GM18909 (cell line): ENCODE results near the gene PADI2.

Source experiments
- ATAC-seq: cut with Tn5 transposase; IDR thresholded peaks from one replicate; pipeline ENCODE4 v1.9.1; 2021; ENCODE audit warnings: mild to moderate bottlenecking; ENCODE audit not compliant: unreplicated experiment, poor library complexity

Gene PADI2

GRCh38 chr1:17119076-17119772 lies at the start of gene PADI2:
PADI2 (minus strand) TSS chr1:17119451; CDS start chr1:17119371, 80 bp downstream.
- ATAC-seq: no peak

DNA sequence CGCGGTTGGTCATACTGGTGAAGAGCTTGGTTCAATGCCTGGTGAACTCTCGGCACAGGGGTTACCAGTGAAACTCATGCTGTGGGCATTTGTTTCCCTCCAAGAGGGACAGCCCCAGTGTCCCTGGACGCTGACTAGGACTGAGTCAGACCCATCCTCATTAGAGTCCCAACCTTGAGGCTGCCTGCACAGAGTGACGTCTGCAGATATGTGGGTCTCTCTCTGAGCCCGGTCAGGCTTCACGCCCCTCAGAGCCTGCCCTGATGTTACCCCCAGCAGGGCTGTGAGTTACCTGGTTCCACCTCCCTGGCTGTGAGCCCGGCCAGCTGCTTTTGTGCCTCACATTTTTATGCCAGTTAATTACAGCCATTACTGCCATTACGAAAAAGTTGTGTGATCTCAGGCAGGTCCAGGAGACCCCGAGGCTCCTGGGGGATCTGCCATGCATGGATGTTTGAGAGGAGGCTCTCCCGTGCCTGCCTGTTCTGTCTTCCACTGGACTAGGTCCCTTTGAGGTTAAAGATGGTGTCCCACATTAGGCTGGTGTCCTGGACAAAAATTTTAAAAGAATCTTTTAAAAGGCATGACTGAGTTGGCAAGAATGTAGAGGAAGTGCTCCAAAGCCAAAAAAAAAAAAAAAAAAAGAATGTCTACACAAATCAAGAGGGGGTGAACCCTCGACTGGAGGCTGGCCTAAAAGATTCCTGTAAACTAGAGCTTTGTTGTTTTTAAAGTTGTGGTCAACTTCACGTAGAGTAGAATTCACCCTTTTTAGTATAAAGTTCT lies 49.0 kb upstream of the PADI2 start:
- no peak for ATAC-seq

GRCh38 chr1:17167786-17168090 lies 48.5 kb upstream of the PADI2 start:
- no peak for ATAC-seq

- no peak for ATAC-seq
These were observed 48.0 kb upstream of the PADI2 start for GRCh38 chr1:17167041-17167785.

GRCh38 chr1:17165823-17166222 lies 46.6 kb upstream of the PADI2 start:
- ATAC-seq: no peak

DNA sequence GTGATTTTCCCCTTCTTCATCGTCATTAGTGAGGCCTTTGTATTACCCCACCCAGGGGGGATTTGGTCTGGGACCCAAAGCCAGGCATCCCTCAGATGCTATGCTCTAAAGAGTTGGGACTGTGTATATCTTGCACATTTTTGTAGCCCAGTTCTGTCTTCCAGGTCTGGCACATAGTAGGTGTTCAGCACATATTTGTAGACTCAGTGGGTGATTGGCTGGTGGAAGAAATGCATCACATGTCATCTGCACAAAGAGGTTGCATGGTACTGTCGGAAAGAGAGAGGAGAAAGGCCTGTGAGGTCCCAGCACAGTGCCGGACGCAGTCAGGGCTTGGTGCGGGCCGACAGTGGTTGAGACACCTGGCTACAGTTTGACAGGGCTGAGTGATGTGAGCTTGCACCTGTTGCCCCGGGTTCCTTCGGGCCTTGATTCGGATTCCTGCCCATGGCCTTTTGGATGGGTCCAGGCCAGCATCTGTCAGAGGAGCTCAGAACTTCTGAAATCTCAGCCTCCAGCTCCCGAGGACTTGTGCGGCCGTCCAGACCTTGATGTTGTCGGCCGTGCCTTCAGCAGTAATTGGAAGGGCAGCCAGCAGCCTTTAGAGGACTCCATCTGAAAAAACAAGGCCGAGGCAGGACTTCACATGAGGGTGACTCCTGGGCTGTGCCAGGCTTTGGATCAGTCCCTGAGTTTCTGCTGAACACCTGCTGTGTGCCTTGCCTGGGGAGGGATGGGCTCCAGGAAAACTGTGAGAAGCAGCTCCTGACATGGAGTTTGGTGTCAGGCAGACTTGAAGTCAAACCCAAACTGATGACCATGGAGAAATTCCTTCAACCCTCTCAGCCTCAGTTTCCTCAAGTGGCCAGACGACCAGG lies 44.8 kb upstream of the PADI2 start:
- no peak for ATAC-seq

- no peak for ATAC-seq
These were observed 44.1 kb upstream of the PADI2 start for GRCh38 chr1:17163371-17163770.

DNA sequence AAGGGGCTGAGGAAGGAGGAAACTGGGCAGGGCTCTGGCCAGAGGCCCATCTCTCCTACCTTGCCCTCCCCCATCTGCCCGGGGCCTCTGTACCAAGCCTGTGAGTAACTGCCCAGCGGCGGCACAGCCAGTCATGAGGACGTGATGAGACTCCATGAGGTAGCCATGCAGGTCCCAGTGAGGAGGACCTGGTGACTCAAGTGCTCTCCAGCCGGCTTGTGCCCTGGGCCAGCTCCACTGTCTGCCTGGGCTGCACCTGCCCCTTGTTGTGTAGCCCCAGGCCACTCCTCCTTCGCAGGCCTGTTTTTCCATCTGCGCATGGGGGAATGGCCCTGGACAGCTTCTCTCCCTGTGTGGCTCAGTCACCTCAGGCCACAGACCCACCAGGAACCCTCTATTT lies 43.7 kb upstream of the PADI2 start:
- ATAC-seq: no peak

DNA sequence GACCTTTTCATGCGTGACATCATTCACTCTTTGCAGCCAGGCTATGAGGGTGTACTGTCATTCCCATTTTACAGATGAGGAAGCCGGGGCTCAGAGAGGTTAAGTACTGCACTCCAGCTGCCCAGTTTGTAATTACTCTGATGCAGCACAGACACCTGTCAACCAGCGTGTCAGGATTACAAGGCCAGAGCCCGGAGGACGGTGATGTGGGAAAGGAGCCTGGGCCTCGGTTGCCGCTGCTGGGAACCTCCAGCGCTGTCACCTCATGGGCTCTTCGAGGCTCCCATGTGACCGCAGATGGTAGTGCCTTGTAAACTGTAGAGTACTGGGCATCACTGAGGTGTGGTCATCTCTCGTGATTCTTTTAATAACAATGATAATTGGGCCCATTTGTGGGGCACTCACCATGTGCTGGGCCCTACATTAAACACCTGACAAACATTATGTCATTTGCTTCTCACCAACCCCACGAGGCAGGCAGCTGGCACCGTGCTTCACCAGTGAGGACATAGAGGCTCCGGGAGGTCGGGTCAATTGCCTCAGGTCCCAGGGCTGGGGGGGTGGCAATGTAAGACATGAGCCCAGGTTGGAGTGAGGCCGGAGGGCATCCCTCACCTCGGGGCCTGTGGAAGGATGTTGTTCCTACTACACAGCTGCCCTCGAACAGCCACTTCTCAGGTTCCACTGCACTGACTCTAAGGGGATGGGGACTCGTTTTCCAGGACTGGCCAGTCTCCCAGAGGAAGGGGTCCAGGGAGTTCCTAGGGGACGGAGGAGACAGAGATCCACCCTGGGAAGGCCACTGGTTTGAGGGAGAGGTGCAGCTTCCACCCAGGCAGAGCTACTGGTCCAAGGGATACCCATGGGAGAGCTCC lies 42.9 kb upstream of the PADI2 start:
- no peak for ATAC-seq

DNA sequence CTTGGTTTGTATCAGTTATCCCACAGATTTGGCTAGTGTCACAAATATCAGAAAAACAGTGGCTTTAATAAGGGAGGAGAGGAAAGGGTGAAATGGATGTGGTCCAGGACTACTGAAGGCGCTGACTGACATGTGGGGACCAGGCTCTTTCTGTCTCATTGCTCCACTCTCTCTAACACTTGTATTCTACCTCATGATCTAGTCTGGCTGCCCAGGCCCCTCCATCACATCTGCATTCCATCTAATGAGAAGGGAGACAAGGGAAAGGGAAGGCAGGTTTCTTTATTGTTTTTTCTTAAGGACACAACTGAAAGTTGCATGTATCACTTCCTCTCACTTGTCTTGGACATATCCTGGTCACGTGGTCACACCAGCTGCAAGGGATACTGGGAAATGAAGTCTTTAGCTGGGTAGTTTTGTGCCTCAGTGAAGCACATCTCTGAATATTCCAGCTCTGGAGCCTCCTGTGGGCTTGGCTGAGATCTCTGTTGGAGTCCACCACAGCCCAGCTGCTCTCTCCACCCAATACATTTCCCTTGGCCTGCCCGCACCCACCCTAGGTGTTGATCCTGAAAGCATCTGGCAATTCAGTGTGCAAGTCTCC lies 42.0 kb upstream of the PADI2 start:
- ATAC-seq: no peak

- no peak for ATAC-seq
These were observed 39.7 kb upstream of the PADI2 start for GRCh38 chr1:17158961-17159360.

DNA sequence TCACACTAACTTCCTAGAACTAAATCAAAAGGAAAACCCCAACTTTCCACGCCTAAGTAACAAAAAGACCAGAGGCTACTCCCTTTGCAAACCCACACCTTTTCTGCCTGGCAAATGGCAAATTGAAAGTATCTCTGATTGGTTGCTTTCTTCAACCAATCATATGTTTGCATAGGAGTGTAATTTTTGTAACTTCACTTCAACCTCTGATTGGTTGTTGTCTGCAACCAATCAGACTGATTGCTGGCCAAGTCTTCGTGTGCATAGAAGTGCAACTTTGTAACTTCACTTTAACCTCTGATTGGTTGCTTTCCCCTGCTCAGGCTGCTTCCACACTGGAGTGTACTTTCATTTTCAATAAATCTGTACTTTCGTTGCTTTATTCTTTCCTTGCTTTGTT lies 36.9 kb upstream of the PADI2 start:
- no peak for ATAC-seq

DNA sequence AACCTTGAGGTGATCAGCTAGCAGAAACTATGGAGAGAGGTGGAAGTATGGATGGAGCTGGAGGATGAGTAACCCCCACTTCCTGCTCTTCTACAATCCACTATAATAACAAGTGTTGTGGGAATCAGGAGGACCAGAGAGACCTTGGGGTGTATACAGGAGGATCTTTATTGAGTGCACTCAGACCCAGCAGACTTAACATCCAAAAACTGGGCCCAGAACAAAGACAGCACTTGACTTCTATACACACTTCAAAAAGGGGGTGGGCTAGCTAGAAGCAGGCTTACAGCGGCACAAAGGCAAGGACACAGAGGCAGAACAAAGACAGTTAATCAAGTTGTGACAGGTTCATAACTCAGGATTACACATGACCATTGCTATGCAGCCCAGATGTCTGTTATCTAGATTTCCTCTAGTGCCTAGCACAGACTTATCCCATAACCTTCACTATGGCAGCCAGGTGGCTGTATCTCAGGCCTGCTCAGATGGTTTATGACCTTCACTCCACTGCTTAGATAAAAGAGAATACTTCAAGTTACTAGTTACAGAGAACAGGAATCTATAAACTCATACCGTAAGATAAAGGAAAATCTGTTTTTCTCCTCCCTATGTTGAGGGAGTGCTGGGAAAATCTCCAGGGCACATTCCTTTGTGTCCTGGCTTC lies 36.1 kb upstream of the PADI2 start:
- no peak for ATAC-seq

DNA sequence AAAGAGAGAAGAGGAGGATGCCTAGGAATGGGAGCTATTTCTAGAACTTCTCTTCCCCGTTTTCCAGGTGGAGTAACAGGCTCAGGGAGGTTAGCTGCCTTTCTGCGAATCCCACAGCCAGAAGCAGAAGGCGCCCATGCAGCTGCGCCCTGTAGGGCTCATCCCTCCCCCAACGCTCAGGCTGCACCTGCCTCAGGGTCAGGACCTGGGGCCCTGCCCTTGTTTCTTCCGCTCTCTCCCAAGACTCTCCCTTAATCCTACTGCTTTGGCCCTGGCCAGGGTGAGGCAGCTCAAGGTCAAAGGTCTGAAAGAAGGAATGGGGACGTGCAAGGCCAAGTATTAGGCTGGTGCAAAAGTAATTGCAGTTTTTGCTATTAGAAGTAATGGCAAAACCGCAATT lies 30.5 kb upstream of the PADI2 start:
- no peak for ATAC-seq

- no peak for ATAC-seq
These were observed 29.8 kb upstream of the PADI2 start for GRCh38 chr1:17148950-17149608.

- no peak for ATAC-seq
These were observed 26.4 kb upstream of the PADI2 start for GRCh38 chr1:17145648-17146047.

DNA sequence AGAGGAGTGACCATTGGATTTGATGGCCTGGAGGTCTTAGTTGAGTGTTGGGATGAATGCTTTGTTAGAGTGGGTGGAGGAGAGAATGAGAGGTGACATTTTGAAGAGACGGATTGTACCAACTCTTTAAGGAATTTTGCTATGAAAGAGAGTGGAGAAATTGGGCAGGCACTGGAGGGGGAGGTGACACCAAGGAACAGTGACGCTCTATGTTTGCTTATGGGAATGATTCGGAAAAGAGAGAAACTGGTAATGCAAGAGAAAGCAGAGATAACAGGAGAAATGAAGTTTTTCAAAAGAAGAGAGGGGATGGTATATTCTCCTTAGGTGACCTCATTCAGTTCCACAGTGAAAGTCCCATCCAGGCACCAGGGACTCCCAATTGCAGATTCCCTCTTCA lies 24.5 kb upstream of the PADI2 start:
- no peak for ATAC-seq
